ENCODE results near the gene PLB1. TPM values are rescaled to one million over a fixed set of nuclear protein-coding genes. Genes with fewer than 3 reads are reported as not detected.

The PLB1 gene
- polyA plus RNA-seq, 3 donors: 1.4 to 1.5 (median 1.5) TPM

GRCh38 chr2:28618221-28619141 is 122.6 kb downstream of the PLB1 start:
- no peak for DNase-seq (ENCODE audit: extremely low read depth in 1 of 11, low read depth in 9 of 11, low spot score in 4 of 11)

DNA sequence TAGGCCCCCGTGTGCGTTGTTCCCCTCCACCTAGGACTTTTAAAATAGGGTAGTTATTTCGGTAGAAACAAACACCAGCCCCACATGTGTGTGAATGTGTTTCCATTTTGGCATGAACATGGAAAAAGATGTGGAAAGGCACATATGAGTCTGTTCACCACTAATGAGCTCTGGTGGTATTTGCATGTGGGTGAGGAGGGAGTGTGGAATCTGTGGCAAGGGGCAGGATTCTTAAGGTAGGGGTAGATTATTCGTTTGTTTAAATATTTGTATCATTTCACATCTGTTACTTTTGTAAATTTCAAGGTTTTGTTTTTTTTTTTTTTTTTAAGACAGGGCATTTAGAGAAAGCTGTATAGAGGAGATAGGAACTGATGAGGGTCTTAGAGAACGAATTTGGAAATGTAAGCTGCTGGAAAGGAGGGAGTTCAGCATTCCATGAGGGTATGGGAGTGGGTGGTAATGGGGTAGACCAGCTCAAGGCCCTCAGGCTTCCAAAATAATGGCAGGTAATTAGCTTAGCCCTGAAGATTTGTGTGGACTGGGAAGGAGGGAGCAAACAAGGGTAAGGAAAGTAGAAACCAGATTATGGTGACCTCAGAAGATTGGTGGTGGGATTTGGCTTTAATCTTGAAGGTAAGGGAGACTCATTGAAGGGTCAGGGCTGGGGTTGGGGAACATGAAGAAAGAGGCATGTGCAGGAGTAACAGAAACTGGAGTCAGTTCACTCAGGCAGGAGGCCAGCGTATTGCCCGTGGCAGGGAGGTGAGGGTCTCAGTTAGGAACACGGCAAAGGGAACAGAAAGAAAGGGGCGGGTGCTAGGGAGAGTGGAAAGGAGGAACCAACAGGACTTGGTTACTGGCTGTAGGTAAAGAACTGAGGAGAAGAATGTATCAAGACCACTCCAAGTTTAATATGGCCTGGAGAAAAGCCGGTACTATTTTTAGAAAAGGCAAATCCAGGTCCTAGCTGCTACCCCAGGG is 123.6 kb downstream of the PLB1 start:
- DNase-seq (ENCODE audit: extremely low read depth in 1 of 11, low read depth in 9 of 11, low spot score in 4 of 11): no peak

GRCh38 chr2:28620291-28620793 is 124.5 kb downstream of the PLB1 start:
- DNase-seq (ENCODE audit: extremely low read depth in 1 of 11, low read depth in 9 of 11, low spot score in 4 of 11): no peak

DNA sequence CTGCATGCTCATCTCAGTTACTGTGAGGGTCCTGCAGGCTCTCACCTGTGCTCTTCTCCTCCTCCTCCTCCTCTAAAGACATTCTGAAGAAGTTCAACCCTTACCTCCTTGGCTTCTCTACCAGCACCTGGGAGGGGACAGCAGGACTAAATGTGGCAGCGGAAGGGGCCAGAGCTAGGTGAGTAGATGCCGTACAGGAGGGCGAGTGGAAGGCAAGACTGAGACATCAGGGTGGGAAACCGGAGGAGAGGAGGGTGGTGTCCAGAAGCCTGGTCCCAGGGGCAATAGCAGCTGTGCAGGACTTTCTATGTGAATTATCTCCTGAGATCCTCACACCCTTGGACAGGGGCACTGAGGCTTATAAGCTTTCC is 124.9 kb downstream of the PLB1 start:
- no peak for DNase-seq (ENCODE audit: extremely low read depth in 1 of 11, low read depth in 9 of 11, low spot score in 4 of 11)

DNA sequence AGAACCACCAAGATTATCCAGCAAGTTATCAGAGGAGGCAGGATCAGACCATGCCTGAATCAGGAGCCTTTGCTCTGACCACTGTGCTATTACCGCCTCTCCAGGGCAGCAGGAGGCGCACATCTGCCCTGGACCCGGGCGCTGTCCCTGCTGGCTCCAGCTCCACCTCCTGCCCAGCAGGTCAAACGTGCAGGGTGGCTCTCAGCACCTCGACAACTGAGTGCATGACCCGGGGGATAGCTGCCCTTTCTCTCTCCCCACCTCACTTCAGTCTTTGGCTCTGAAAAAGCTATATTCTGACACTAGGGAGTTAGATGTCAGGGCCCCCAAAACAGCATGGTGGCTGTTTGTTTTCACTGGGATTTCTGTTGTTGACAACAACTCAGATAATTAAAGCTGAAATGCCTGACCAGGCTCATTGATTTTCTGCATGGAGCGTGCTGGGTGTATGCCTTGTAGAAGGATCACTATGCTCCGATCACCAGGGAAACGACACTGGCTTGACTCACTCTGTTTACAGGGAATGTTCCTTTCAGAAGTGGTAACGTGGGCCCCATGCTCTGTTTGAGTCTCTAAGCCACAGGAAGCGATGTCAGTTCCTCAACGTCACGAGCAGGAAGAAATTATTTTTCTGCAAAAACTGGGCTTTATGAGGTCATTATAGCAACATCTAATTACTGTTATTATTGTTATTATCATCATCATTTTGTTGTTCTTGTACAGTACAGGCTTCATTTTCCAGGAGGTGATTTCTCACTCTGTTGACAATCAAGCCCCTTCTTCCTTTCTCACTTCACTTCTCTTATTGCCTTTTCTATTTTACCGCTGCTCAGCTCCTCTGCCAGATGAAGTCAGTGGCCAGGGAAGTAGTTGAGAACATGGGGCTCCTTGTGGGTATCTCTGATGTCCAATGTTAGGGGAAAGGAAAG is 125.6 kb downstream of the PLB1 start:
- DNase-seq (ENCODE audit: extremely low read depth in 1 of 11, low read depth in 9 of 11, low spot score in 4 of 11): peak in 5 of 11 donors; percentile 65 to 84 (median 79)

GRCh38 chr2:28622101-28622499 is 126.2 kb downstream of the PLB1 start:
- no peak for DNase-seq (ENCODE audit: extremely low read depth in 1 of 11, low read depth in 9 of 11, low spot score in 4 of 11)

GRCh38 chr2:28623582-28624405 is 127.9 kb downstream of the PLB1 start:
- DNase-seq (ENCODE audit: extremely low read depth in 1 of 11, low read depth in 9 of 11, low spot score in 4 of 11): no peak

GRCh38 chr2:28624436-28624792 is 128.6 kb downstream of the PLB1 start:
- DNase-seq (ENCODE audit: extremely low read depth in 1 of 11, low read depth in 9 of 11, low spot score in 4 of 11): no peak

- DNase-seq (ENCODE audit: extremely low read depth in 1 of 11, low read depth in 9 of 11, low spot score in 4 of 11): no peak
Measured at GRCh38 chr2:28624793-28625701, 129.2 kb downstream of the PLB1 start.

DNA sequence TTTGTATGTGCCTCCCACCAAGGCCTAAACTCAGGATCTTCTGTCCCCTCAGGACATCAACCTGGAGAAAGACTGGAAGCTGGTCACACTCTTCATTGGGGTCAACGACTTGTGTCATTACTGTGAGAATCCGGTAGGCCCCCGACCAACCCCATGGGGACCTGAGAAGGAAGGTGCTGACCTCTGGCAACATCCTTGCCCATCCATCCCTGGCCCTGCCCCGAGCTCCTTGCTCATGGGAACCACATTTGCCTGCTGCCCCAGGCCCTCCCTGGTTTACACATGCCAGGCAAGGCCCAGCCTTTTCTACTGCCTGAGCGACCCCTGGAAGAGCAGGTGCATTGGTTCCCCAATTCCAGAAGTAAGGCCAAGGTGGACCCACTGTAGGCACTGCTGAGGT is 130.5 kb downstream of the PLB1 start:
- no peak for DNase-seq (ENCODE audit: extremely low read depth in 1 of 11, low read depth in 9 of 11, low spot score in 4 of 11)

- peak in 2 of 11 donors; percentile 49 to 78 for DNase-seq (ENCODE audit: extremely low read depth in 1 of 11, low read depth in 9 of 11, low spot score in 4 of 11)
Measured at GRCh38 chr2:28626891-28627421, 131.1 kb downstream of the PLB1 start.

DNA sequence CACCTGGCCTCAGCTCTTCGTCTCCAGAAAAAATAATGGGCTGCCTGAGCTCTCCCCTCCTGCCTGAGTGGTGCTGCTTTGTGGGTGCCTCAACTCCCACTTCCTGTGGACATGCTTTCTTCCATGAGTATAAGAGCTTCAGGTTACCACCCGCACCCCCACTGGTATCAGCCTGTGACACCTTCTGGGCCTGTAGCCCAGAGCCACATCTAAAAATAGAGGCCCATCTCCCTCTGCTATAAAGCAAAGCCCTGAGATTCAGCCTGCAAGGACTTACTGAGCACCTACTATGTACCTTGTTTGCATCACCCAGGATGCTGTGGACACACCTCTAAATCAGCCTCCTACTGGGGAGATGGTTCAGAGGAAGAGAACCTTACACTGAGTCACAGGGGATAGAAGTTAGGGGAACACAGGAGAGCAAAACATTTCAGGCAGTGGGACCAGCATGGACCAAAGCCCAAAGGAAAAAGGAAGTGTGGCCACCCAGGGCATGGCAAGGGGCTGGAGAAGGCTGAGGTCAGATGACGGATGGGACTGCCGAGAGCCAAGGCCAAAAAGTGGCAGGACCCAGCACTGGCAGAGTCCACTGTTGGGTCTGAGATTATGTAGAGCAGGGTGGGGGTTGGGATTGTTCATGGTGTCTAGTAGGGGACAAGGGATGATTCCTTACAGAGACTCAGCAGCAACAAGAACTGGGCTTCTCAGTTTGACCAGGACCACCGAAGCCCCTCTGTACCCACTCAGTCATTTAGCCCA is 132.0 kb downstream of the PLB1 start:
- no peak for DNase-seq (ENCODE audit: extremely low read depth in 1 of 11, low read depth in 9 of 11, low spot score in 4 of 11)

DNA sequence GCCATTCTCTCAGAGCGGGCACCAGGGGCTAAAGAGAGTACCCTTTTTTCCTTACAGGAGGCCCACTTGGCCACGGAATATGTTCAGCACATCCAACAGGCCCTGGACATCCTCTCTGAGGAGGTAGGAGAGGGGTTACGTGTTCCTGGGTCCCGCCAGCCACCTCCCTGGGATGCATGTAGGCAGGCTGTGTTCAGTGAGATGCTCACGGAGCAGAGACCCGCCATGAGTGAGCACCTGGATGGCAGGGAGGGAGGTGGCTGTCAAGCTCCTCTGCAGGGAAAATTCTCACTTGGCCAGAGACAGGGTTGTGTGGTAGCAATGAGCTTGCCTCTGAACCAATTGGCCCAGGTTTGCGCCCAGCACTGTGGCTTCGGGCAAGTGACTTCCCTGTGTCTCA is 132.6 kb downstream of the PLB1 start:
- DNase-seq (ENCODE audit: extremely low read depth in 1 of 11, low read depth in 9 of 11, low spot score in 4 of 11): no peak

- DNase-seq (ENCODE audit: extremely low read depth in 1 of 11, low read depth in 9 of 11, low spot score in 4 of 11): no peak
Measured at GRCh38 chr2:28628987-28629386, 133.1 kb downstream of the PLB1 start.

- DNase-seq (ENCODE audit: extremely low read depth in 1 of 11, low read depth in 9 of 11, low spot score in 4 of 11): no peak
Measured at GRCh38 chr2:28629910-28630309, 134.1 kb downstream of the PLB1 start.

- DNase-seq (ENCODE audit: extremely low read depth in 1 of 11, low read depth in 9 of 11, low spot score in 4 of 11): no peak
Measured at GRCh38 chr2:28630341-28630740, 134.5 kb downstream of the PLB1 start.
